GM21447 (cell line): ENCODE data around the gene RGPD3.
"Not testable (repeated sequence)": the region's sequence is repeated elsewhere in the genome, so short reads cannot be mapped to it uniquely, and the experiment has no call there.

Experiments used
- ATAC-seq: cut with Tn5 transposase; IDR thresholded peaks from one replicate; pipeline ENCODE4 v1.9.1; 2021; ENCODE audit not compliant: unreplicated experiment

The RGPD3 gene

DNA sequence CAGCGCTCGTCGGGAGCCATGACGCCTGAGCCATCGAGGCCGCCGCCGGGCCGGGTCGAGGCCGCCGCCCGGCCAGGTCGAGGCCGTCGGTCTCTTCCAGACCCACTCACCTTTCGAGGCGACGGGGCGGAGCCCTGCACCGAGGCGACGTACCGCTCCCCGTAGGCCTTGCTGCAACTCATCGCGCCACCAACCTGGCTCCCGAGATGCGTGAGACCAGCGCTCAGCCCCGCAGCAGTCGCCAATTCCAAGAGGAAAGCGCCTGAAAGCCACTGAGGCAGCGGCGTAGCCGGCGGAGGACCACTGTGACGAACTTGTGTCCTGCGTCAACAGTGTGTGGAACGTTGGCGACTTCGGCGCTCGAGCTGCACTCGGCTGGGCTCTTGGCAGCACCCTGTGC is at the start of gene RGPD3:
Gene RGPD3, minus strand, starts transcription at position 307 of the 400 bp plus-strand sequence. Its CDS starts 125 bp downstream, at position 182.
- not testable (repeated sequence) for ATAC-seq

DNA sequence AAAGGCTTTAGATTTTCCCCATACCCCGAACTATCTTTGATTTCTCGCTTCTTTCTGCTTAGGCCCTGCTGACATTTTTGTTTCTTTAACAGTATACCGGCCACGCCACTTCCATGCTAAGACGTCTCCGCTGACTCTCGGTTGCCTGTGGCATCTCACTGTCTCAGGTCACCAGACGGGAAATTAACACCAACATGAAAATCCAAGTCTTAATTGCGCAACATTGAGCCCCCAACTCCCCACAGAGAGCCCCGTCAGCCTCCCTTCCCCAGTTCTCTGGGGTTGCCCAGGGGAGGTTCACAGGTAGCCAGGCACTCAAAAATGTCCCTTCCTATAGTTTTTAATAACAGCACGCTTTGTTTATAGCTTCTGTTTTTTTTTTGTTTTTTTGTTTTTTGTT is 49.1 kb upstream of the RGPD3 start:
- no peak for ATAC-seq

DNA sequence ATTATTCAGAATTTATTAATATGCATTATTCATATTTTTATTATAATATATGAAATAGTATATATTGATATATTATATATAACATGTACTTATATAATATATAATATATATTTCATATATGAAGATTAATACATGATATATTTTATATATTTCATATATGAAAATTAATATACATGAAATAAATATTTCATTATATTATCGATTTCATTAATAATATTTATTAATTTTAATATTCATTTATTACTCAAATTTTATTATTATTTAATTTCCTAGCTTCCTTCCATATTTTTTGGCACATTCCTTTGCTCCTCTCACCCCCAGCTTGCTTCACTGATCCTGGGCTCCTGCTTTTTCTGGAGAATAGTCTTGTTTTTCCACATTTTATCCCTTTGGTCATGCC is 48.7 kb upstream of the RGPD3 start:
- no peak for ATAC-seq

DNA sequence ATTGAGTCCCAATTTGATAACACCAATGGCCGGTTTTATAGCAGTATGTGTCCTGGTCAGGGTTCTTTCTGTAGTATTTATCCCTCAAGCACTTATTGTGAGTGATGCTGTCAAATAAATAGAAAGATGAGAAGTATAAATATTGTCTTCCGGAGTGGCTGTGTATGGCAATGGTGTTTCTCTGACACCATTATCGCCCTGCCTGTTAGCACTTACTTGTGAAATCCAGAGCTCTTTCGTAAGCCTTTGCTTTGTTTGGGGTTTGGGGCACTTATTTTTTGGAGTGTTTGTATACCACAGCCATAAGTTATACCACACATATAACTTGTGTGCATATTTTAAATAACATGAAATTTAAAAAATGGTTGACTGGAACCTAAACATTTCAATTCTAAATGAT is 48.2 kb upstream of the RGPD3 start:
- no peak for ATAC-seq

DNA sequence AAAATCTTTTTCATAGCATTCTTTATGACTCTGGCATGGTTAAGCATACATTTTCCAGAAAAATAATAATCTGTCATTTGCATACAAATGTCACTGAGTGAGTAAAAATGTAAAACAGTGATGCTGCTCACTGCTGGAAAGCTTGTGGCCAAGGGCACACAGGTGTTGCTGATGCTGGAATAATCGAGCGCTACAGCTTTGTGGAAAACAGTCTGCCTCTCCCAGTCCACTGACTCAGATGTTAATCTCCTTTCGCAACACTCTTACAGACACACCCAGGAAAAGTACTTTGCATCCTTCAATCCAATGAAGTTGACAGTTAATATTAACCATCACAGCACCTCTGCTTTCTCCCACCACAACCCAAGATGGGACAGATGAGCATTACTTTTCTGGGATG is 46.6 kb upstream of the RGPD3 start:
- not testable (repeated sequence) for ATAC-seq

DNA sequence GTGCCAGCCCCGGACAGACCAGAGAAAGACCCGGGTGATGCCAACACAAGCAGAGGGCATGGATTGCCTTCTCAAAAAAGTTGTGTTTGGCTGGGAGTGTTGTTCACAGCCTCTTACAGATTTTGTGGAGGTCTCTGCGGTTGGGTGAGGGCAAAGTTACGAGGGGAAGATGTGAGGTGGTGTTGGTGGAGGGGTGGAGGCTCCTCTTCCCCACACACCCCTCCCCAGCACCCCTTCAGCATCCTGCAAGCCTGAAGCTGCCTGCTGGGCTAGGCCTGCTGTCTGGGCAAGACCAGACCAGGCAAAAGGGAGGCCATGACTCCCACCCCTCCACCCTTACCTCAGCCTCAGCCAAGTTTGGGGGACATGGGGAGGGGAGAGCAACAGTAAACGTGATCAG is 45.2 kb upstream of the RGPD3 start:
- not testable (repeated sequence) for ATAC-seq

DNA sequence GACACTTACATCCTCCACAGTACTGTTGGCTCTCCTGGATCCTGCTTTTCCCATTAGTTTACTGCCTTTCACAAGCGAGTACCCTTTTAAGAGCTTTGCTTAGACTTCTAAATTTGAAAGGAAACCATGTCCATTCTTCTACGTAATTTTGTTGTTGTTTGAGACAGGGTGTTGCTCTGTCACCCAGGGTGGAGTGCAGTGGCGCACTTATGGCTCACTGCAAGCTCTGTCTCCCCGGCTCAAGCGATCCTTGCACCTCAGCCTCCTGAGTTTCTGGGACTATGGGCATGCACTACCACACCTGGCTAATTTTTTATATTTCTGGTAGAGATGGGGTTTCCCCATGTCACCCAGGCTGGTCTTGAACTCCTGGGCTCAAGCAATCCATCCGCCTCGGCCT is 43.7 kb upstream of the RGPD3 start:
- ATAC-seq = not testable (repeated sequence)

DNA sequence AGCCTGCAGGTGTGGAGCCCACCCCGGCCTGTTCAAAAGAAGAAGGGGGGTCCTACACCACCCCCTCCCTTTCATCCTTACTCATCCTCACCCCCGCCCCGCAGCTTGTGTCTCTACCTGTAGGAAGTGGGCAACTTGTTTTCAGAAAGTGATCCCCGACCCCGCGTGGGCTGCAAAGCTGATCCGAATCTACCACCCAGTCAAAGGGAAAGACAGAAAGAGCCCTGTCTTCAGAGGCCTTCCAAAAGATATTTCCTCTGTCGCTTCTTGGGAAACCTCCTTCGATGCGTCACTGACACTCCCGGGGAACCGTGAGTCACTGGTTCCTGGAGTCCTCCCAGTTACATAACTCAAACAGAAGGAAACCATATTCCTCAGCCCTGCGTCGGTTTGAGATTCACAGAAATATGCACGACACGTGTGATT is 43.3 kb upstream of the RGPD3 start:
- not testable (repeated sequence) for ATAC-seq

DNA sequence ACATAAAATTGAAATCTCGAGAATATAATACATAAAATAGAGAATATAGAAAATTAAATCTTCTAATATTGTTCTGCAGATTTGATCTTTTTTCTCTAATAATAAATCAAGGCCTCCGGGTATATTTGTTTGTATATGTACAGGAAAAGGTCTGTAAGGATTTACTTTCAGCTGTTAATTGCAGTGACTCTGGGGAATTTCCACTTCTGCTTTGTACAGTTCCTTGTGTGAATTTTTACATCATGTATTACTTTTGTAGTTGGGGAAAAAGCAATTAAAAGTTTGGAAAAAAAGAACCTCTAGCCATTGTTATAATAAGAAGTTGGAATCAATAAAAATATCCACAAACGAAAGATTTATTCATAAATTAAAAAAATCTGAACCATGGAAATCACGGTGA is 42.6 kb upstream of the RGPD3 start:
- ATAC-seq = not testable (repeated sequence)

DNA sequence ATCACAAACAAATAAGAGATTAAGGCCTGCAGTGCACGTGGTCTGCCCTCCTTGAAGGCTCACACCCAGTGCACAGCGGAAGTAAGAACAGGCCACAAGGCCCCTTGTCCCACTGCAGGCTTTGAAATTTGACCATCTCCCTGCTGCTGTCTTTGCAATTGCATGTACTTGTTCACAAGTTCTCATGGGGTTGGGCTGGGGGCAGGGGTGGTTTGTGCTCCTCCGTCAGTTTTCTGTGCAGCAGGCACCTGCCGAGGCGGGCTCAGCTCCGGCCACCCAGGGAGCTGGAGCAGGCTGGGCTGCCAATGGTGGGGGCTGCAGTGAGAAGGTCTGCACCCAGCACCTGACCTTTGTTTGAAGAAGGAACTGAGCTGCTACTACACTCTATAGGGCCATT is 41.2 kb upstream of the RGPD3 start:
- ATAC-seq = not testable (repeated sequence)

DNA sequence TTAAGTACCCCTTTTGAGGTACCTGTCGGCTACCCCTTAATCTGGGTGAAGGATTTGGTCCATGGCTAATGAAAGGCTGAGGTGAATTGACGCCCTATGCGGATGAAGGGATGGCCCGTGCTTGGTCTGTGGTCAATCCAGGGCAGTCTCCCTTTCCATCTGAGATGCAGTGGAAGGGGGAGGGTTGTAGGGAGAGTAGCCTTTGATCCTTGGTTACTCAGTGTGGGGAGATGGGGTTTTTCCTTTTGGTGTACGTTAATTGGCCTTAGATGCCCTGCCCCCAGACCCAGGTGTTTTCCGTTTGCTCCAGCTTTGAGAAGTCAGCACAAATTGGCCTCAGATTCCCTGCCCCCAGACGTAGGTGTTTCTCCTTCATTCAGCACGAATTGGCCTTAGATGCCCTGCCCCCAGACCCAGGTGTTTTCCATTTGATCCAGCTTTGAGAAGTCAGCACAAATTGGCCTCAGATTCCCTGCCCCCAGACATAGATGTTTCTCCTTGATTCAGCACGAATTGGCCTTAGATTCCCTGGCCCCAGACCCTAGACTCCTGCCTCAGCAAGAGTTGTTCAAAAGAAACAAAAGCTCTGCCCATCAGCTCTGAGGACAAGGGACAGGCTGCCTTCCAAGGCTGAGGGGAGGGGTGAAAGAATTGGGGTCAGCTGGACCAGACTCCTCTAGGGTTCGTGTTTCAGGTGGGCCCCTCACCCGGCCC is 40.6 kb upstream of the RGPD3 start:
- ATAC-seq = not testable (repeated sequence)

DNA sequence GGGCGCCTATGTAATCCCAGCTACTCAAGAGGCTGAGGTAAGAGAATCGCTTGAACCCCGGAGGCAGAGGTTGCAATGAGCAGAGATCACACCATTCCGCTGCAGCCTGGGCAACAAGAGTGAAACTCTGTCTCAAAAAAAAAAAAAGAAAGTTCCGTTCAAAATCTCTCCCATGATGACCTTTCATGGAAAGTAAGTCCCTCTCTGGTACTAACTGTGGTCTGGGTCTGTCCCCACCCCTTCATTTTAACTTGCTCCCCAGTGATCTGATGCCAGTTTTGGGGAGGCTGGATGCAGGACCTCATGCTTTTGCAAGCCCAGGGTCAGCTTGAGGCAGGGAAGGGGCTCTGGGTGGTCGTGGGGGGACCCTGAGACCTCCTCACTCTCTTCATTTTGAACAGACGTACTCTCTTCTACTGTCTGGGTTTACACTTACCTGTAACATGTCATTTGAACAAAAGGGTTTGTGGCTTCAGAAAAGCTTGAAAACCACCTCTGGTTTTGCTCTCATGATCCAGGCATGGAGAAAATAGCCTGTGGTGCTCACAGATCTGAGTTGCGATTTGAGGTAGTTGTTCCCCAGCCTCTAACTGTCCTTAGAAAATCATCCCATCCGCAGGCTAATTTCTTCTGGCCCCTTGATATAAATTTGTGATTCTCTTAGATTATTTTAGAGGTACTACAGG is 37.9 kb upstream of the RGPD3 start:
- ATAC-seq = not testable (repeated sequence)

DNA sequence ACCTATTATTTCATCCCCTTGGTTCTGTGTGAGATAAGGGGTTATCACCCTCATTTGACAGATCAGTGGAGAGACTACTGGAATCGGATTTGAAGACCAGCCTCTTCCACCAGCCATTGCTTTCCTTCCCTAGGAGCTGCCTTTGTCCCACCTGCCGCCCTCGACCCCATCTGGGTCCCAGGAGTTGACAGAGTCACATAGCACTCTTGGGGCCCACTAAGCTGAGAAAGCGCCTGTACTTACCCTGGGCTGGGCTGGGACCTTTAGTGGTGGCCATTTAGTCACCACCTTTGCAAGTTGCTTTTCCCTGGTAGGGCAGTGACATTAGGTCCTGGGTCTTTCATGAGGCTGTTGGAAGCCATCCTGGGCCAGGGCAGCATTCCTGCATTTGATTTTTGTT is 36.6 kb upstream of the RGPD3 start:
- not testable (repeated sequence) for ATAC-seq

DNA sequence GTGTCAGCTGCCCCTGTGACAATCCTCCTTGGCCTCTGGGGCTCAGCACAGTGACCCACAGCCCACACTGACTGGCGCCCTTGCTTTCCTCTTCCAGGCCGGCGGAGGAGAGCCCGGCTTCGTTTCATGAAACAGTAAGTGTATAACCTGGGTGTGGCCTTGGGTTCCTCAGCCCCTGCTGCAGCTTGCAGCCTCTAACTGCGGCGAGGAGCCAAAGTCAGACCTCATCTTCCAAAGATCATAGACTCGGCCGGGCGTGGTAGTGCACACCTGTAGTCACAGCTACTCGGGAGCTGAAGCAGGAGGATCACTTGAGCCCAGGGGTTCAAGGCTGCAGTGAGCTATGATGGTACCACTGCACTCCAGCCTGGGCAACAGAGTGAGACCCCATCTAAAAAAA is 36.0 kb upstream of the RGPD3 start:
- ATAC-seq = not testable (repeated sequence)

DNA sequence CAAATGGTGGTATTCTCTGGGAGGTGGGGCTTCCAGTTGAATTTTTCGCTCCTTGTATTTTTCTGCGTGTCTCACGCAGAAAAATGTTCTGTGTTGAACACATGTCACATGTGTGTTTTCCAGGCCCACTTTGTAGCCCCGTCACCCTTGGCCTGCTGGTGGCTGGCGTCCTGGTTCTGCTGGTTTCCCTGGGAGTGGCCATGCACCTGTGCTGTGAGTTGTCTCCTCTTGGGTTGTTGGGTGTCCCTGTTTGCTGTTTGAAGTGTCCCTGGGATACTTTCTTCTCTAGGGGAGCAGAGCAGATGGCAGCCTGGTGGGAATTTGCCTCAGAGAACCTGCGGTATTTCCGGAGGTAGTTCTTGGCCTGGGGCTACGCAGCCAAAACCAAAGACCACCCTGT is 34.1 kb upstream of the RGPD3 start:
- ATAC-seq = not testable (repeated sequence)

DNA sequence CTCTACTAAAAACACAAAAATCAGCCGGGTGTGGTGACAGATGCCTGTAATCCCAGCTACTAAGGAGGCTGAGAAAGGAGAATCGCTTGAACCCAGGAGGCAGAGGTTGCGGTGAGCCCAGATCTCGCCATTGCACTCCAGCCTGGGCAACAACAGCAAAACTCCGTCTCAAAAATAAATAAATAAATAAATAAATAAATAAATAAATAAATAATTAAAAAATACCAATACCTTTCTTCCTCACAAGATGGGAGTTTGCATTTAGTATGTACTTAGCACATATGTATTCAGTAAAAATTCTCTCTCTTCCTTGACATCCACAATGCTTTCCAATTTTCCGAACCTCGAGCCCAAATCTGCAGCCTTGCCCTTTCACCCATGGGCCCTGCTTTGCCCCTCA is 32.1 kb upstream of the RGPD3 start:
- ATAC-seq = not testable (repeated sequence)

DNA sequence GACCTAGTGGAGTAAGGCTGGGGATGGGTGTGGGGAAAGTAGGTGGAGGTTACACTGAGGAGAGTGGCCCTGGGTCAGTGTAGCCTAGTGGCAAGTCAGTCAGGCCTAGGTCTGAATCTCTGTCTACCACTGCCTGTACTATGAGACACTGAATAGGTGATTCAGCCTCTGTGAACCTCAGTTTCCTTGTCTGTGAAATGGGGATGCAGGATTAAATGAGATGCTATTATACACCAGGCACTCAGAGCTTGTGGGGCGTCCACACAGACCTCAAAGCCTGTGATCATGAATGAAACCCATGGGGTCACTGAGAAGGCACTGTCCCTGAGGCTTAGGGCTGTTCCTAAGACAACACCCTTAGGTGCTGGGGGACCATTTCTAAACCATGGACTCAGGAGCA is 30.3 kb upstream of the RGPD3 start:
- ATAC-seq = not testable (repeated sequence)

DNA sequence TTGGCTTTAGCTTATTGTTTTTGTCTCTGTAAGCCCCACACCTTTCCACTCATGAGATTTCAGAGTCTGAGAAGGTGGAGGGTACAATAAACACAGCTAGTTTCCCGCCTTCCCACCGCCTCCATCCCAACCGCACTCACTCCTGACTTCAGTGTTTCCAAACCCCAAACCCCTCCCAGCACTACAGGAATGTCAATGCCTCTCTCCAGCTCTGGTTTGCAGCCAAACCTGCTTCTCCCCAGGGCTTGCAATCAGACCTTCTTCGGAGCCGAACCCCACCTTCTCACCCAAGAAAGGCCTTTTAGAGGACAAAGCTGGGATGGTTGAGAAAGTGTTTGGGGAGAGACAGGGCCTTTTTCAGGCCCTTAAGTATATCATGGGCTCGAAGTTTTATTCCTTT is 24.7 kb upstream of the RGPD3 start:
- ATAC-seq = not testable (repeated sequence)

DNA sequence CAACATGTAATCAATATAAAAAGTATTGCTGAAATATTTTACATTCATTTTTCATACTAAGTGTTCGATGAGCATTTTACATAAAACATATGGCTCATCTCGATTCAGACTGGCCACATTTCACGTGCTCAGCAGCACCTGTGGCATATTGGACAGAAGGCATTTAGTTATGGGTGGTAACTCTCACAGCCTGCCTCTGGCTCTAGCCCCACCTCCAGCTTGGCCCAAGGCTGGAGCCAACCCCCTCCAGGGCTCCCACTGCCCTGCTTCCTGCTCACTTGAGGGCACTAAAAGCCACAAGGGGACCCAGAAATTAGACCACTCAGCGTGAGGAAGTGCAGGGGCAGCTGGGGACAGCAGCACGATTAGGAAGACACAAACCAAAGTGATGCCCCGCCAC is 24.2 kb upstream of the RGPD3 start:
- ATAC-seq = not testable (repeated sequence)

DNA sequence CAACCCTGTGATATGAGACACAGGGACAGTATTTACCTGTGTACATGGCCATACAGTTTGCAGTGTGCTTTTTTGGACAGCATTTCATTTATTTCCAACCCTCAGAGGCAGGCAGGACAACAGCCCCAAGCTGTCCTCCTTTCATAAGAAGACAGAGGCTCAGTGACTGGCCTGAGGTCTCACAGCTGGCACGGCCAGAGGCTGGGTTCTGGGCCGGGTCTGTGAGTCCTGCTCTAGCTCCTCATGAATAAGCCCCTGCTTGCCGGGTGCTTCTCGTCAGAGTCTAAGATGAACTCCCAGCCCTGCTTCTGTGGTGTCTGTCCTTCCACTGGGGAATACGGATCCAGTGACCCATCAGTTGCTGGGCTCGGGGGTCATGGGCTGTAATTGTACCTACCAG is 21.5 kb upstream of the RGPD3 start:
- ATAC-seq = not testable (repeated sequence)

DNA sequence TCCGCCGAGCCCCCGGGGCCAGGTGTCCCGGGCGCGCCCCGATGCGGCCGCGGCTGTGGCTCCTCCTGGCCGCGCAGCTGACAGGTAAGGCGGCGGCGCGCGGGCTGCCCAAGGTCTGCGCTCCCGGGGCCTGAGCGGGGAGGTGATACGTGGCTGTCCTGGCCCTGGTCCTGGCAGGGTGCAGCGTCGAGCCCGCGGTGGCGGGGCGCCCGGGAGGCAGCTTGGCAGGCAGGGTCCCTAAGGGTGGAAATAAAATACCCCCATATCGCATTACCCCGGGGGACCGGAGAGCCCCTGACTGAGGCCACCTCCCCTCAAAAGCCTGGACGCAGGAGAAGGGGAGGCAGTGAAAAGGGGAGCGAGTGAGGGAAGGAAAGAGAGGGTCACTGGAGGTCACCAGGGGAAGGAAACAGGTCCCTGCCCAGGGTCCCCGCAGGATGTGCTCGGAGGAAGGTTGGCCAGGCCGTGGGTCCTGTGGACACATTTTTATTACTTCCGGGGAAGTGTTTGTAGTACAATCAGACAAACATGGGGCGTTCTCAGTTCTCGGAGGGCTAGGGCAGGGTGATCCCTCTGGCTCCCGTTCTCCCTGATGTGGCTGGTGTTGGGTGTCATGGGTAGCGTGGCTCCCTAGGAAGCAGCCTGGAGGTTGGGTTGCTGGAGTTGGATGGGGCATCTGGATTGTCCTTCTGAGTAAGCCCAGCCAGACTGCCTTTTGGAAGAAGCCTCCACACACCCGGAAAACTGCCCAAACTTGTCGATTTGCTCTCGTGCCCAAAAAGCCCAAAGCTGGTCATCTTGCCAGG is 19.4 kb upstream of the RGPD3 start:
- ATAC-seq = not testable (repeated sequence)
